ENCODE data around the gene KIZ.
"Not testable (repeated sequence)": the region's sequence is repeated elsewhere in the genome, so short reads cannot be mapped to it uniquely, and the experiment has no call there.

The KIZ gene

DNA sequence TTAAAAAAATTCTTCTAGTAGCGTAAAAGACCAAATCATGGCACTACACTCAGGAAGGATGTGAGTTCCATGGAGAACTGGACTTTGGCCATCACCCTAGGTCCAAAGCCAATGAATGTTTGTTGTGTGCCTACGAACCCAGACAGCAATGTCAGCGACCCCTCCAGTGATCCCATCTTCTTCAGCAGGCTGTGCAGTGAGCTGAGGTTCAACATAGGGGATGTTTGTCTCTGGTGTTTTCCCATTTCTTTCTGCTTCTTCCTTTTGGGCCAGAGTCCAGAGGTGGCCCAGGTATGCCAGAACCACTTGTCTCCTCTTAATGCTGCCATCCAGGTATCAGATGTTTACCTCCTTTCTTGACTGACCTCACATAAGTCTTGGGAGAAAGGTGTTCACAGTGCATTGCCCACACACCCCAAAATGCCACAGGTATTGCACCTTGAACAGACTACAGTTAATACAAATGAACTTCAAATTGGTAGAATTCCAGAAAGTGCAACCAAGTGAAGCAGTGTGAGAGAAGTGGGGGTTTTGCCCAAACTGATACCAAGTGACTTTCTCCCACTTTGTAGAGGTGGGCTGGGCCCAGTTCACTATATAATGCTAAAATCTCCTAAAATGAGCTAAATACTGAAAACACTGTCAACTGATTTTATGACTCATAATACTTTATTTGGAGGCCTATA is 14.1 kb downstream of the KIZ start:
- no peak for DNase-seq

DNA sequence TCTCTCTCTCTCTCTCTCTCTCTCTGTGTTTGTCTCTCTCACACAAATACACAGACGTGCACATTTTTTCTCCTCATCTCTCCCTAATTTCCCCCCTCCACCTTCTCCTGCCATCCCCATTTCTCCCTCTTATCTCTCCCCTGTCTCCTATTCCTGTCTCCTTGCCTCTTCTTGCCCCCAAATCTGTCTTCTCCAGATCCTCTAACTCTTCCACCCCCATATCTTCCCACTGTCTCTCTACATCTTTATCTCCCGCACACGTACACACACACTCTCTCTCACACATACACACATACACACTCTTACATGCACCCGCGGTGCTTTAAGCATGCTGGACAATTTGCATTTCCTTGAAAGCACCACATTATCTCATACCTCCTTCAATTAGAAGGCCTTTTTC is 15.9 kb downstream of the KIZ start:
- DNase-seq, result no peak

DNA sequence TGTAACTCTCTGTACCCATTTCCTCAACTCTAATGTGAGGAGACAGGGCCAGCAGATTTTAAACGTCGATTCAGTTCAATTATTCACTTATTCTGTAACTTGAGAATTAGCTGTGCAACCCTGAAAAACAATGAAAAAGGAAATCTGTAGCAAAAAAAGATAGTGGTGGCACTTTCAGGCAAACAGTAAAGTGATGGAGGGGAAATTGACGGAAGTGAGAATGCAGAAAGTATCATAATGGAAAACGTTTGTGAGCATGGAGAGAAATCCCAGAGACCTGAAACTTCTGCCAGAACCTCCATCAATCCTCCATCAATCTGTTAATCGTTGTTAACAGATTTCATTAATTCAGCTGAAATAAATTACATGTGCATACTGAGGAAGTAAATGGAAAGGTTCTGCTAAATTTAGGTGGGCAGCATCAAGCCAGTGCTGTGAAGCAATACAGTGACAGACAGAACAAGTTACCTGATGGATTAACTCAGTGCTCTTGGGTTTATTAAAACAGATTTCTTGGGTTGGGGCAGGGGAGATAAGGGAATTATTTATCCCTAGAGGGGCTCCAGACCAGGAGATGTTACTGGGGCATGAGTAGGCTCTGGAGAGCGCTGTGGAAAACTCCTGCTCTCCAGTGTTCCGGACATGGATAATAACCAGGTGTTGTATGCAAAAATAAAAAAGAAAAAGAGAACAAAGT is 17.5 kb downstream of the KIZ start:
- no peak for DNase-seq

DNA sequence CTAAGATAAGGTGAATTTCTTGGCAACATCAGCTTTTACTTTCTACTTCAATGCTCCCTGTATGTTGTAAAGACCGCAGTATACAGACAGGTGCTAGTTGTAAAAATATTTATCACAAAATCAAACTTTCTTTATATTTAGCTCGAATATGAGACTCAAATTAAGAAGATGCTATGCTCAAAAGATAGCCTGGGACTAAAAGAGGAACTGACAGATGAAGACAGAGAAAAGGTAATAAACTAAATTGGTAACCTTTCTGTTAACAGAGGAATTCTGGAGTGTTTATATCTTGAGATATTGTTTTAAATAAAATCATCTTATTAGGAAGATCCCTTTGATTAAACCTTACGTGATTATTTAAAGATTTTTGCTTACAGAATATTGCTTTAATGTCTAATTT is 19.5 kb downstream of the KIZ start:
- DNase-seq, result no peak

DNA sequence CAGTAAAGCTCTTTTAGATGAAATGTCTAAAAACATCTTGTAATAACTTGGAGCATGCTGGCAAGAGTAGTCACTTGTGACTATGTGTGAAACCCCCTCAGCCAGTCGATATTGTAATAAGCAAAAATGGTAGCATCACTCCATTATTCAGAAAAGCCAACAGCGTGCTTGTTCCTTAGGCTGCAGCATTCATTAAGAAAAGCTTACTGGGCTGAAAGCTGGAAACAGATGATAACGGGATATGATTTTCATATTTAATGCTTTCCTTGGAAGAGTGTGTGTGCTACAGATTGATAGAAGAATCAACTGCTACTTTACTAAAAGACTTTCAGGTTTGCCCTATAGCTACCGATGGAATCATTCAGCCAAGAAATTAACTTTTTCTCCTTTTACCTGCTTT is 20.3 kb downstream of the KIZ start:
- DNase-seq, result no peak

DNA sequence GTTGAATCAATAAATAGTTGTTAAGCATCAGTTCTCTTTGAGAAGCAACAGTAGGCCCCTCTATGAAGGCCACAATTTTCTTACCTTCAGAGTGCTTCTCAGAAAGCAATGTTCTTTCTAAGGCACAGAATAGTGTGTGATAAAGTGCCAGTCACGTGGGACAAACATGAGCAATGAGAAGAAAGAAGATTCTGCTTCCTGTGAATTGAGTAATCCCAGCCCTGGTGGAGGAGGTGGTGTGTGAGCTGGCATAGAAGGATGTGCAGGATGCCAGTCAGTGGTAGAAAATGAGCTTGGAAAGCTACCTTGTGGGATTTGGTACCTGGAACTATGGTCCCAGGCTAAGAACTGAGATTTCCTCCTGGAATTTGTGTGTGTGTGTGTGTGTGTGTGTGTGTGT is 21.7 kb downstream of the KIZ start:
- DNase-seq, result no peak

DNA sequence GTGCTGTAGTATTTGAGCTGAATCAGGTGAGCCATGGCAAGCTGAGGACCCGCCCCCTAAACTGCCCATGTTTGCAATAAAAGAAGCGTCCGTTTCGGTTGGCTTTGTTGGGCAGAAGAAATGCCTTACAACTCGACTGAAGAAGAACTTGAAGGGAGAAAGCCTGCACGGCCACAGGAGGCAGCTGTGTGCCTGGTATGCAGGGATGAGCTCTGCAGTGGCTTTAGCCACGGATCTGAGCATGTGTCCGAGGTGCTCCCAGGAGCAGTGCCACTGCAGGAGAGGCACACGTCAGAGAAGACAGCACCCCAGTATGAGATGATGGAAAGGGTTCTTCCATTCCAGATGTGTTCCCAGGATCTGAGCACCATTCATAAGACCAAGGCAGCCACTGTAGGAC is 23.5 kb downstream of the KIZ start:
- no peak for DNase-seq

DNA sequence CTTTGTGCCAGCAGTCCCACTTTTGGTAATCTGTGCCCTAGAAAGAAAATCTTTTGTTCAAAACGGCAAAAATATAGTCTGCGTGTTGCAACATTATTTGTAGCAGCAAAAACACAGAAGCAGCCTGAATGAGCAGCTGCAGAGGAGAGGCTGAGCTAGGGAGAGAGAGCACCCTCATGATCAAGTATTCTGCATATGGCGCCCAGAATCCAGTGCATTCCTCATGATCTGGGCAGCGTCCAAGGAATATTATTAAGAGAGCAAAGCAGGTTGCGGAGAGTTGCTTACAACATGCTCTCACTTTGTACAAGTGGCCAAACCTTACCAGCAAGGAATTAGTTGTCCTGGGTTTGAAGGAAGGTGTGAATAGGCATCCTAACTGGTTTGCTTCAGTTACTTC is 25.9 kb downstream of the KIZ start:
- no peak for DNase-seq

DNA sequence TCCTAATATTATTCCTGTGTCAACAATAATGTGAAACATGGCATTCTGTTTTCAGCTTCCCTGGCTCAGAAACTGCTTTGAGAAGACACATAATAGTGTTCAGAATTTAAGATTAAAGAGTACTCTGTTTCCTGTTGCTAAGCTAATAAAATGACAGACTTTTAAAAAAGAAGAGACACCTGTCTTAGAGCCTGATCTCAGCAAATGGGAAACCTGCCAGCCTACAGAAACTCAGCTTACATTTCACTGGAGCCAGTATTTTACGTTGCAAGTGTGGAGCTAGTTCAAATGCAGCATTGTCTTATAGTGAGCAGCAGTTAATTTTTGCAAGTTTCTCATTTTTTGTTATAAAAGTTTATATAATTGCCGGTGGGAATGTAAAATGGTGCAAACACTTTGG is 28.8 kb downstream of the KIZ start:
- no peak for DNase-seq

DNA sequence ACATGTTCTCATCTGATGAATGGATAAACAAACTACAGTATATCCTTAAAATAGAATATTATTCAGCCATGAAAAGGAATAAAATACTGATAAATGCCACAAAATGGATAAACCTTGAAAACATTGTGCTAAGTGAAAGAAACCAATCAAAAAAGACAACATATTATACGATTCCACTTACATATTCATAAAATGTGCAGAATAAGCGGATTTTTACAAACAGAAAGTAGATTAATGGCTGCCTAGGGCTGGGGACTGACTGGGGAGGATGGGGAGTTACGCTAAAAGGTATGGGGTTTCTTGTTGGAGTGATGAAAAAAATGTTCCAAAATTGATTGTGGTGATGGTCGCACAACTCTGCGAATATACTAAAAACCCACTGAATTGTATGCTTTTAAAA is 29.4 kb downstream of the KIZ start:
- no peak for DNase-seq

DNA sequence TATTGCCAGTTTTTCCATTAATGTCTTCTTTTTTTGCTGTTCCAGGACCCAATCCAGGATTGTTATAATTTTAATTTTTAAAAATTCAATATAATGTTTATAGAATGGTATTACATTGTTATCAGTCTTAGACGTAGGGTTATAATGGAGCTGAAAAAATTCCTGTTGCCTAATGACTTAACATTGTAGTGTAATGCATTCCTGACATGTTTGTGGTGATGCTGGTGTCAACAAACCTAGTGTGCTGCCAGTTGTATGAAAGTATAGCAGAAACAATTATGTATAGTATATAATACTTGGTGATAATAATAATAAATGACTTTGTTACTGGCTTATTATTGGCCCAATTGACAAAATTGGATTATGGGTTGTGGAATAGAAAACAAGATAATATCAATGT is 30.4 kb downstream of the KIZ start:
- DNase-seq, result no peak

DNA sequence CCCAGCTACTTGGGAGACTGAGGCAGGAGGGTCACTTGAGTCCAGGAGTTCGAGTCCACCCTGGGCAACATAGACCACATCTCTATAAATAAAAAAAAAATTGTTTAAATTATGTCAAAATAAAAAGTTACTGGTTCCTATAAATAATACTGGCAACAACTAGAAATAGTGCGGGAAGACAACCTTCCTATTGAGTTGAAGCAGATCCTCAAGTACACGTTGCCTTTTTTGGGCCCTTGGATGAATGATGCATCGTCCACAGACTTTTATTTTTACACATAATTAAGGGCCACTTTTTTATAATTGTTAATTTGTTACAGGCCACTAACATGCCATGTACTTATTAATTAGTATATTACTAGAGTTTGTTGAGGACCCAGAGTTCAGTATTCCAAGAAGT is 31.1 kb downstream of the KIZ start:
- DNase-seq, result no peak

DNA sequence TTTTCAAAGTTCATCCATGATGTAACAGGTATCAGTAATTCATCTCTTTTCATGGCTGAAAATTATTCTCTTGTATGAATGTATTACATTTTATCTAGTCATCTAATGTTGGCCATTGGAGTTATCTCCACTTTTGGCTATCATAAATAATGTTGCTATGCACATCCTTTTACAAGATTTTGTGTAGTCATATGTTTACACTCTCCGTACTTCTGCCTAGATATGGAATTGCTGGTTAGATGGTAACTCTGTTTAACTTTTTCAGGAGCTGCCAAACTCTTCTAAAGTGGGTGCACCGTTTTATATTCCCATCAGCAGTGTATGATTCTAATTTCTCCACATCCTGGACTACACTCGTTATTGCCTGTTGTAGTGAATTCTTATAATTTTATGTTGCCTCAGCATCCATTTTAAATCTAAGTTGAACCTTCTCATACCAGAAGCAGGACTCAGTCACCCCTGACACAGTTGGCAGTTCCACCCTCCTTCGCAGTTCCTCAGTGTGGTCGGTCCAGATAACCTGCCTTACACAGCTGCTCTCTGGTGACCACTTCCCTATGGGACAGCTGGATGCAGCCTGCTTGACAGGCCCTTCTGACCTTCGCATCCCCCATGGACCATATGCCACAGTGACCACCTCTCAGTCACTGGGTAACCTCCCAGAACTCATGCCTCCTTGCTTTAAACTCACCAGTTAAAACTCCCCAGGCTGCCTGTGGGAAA is 33.9 kb downstream of the KIZ start:
- DNase-seq, result no peak

DNA sequence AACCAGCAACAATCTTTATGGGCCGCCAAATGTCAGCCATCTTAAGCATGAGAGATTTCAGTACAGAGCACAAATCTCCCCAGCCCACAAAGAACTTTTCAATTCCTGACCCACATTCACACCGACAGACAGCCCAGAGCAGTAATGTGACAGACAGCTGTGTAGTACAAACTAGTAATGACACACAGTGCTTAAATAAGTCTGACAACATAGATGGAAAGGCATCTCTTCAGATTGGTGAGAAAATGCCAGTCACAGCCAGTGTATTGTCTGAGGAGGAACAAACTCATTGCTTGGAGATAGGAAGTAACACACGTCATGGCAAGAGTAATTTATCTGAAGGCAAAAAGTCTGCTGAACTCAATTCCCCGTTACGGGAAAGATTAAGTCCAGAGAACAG is 36.0 kb downstream of the KIZ start:
- DNase-seq, result no peak

DNA sequence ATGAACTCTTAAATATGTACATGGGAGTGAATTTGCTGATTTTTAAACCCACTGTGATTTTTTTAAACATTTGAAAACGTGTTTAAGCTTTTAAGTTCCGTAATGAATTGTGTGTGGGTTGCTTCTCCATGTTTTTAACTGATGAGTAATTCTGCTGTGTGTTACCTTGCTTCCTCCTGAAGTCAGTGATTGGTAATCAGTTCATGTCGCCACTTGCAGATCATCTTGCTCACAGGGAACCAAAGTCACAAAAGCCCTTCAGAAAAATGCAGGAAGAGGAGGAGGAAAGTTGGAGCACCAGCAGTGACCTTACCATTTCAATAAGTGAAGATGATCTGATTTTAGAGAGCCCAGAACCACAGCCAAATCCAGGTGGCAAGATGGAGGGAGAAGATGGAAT is 36.7 kb downstream of the KIZ start:
- no peak for DNase-seq

DNA sequence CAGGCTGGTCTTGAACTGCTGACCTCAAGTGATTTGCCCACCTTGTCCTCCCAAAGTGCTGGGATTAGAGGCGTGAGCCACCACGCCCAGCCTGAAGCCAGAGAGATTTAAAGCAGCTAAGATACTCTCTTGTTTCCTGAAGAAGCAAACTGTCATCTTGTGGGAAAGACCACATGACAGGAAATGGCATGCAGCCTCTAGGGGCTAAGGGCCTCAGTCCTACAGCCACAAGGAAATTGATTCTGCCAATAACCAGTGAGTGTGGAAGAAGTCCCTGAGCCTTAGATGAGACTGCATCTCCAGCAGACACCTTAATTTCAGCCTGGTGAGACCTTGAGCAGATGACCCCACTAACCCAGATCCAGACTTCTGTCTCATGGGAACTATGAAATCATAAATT is 40.9 kb downstream of the KIZ start:
- no peak for DNase-seq

DNA sequence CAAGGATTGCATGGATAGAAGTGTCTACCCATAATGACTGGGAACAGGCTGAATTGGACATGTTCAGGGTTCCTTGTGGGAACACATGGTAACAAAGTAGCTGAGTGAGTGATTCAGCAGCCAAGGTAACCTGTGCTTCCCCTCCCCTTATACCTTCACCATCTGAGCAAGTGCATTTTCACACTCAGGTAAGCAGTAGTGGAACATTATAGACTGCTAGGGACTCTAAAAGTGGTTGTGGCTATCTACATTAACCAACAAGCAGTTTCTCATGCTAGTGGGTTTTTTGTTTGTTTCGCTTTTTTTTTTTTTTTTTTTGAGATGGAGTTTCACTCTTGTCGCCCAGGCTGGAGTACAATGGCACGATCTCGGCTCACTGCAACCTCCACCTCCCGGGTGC is 41.4 kb downstream of the KIZ start:
- DNase-seq, result no peak

DNA sequence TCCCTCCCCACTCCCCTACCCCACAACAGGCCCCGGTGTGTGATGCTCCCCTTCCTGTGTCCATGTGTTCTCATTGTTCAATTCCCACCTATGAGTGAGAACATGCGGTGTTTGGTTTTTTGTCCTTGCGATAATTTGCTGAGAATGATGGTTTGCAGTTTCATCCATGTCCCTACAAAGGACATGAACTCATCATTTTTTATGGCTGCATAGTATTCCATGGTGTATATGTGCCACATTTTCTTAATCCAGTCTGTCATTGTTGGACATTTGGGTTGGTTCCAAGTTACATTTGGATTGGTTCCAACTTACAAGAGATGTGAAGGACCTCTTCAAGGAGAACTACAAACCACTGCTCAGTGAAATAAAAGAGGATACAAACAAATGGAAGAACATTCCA is 42.2 kb downstream of the KIZ start:
- not testable (repeated sequence) for DNase-seq

DNA sequence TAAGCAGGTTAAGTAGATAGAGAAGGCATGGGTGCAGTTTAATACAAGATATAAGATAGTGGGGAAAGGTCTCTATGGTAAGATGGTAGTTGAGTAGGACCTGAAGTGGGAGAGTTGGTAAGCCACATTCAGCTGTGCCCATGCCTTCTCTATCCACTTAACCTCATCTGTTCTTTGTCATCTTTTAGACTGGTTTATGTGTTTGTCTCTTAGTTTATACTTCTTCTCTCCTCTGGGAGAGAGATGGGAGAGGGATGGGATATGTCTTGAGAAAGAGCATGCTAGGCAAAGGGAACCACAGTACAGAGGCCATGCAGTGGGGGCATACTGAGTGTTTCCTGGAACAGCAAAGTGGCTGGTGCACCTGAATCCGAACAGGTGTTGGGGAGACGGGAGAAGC is 46.7 kb downstream of the KIZ start:
- no peak for DNase-seq

DNA sequence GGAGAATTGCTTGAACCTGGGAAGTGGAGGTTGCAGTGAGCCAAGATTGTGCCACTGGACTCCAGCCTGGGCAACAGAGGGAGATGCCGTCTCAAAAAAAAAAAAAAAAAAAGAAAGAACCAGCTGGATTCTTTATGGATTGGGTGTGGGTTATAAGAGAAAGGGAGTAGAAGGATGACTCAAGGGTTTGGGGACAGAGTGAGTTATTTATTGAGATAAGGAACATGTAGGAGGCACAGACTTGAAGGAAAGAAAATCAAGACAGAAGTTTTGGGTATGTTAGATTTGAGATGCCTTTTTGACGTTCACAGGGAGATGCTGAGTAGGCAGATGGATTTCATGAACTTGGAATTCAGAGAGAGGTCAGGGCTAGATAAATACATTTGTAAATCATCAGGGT is 47.6 kb downstream of the KIZ start:
- DNase-seq, result no peak

DNA sequence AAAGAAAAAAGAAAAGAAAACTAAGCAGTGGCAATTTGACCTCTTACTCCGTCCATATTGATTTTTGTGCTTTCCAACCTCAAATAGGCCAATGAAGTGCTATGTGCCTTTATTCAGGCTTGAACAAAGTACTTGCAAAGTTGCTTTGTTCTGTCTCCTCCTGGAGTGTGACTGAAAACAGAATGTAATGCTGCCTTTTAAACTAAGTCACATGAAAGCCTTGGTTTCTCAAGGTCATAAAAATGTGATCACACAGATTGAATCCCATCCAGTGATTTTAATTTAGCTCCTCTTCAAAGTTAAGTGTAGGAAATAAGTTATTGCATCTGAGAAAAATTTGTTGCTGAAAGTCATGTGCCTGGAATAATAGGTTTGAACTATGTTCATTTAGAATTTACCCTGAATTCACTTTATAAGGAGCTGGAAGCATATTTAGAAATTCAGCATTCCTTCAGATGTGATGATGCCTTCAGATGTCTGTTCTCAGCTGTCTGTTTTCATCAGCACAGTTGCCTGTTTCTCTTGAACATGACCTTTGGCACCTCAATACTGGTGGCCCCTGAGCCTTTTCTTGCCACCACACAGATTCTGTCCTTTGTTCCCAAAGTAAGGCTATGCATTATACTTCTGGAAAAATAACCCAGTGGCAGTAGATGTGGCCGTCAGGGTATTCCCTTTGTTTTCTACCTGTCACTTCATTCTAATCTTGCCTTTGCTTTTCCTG is 48.8 kb downstream of the KIZ start:
- DNase-seq, result no peak

DNA sequence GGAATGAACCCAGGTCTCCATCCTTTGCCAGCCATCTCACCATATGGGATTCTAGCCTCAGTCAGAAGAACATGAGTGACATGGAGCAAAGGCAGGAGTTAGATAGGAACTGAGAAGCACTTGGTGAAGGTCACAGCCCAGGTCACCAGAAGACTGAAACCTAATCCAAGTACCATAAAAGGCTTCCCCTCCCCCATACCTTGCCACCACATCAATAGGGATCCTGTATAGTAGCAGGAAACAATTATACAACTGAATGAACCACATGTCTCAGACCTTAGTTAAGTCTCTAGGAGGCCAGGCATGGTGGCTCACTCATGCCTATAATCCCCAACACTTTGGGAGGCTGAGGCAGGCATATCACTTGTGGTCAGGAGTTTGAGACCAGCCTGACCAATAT is 49.6 kb downstream of the KIZ start:
- no peak for DNase-seq

DNA sequence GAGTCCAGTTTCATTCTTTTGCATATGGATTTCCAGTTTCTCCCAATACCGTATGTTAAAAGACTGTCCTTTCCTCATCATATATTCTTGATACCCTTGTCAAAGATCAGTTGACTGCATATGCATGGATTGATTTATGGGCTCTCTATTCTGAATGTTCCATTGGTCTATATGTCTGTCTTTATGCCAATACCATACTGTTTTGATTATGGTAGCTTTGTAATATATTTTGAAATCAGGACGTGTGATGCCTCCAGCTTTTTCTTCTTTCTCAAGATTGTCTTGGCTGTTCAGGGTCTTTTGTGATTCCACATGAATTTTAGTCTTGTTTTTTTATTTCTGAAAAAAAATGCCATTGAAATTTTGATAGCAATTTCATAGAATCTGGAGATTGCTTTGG is 51.9 kb downstream of the KIZ start:
- DNase-seq, result no peak

DNA sequence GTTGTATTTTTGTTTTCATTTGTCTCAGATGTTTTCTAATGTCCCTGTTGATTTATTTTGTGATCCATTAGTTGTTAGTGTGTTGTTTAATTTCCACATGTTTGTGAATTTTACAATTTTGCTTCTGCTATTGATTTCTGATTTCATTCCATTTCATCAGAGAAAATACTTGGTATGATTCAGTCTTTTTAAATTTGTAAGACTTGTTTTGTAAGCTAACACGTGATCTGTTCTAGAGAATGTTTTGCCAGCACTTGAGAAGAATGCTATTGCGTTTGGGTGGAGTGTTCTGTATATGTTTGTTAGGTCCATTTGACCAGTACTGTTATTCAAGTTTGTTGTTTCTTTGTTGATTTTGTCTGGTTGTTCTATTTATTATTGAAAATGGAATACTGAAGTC is 53.9 kb downstream of the KIZ start:
- no peak for DNase-seq

Measured in central memory CD4-positive, alpha-beta T cell (primary cell).